ENCODE measurements around the gene CEP78.

The CEP78 gene

DNA sequence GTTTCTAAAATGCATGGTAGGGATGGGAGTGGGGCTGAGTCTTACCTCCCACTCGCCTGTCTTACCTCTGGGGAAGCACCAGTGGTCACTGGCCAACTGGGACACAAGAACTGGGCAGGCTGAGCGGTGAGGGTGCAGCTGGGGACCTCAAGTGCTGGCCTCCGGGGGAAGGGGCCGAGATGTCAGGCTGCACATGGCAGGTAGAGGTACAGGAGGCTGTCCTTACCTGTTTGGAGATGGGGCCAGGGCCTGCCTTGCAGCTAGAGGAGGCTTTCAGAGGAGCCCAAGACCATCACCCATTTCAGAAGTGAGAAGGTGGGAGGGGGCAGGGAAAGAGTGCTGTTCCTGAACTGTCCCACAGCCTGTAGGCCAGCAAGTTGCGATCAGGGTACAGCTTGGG is 75.2 kb downstream of the CEP78 start:
- no peak for DNase-seq (ENCODE audit: low read depth)

DNA sequence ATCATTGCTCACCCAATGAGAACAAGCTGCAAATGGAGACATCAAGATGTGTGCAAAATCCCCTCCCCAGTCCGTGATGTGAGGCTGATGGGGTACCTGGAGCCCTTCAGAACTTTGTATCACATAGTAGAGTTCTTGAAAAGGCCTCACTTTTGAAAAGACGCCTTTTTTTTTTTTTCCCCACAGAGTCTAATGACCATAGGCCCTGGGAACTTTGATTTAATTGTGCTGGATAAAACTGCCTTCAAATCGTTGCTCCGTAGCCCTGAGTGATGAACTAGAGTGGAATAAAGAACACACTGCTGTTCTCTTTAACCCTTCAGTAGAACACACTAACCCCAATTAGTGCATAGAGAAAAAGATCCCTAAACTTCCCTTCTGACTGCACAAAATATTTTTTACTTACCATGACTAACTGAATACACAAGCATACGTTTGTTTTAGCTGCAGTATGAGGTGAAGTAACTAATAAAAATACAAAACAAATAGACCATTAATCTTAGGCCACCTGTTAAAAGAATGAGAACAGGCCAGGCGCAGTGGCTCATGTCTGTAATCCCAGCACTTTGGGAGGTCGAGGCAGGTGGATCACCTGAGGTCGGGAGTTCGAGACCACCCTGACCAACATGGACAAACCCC is 76.1 kb downstream of the CEP78 start:
- DNase-seq (ENCODE audit: low read depth), result no peak

DNA sequence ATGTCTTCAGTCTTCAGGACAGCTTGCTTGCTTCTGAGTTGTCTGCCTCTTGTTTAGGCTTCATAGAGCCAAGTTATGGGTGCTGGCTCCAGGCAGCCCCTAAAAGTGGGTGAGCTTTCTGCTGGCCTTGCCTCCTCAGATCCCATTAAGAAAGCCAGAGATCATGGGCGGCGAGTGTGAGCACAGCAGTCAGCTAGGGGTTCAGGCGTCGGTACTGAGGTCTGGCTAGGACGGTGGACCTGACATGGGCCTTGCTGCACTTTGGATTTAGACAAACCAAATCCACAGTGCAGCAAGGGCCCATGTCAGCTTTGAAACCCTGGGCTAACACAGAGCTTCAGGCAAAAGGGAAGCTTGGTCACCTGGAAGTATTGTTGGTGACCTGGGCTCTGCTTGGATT is 78.7 kb downstream of the CEP78 start:
- no peak for DNase-seq (ENCODE audit: low read depth)

DNA sequence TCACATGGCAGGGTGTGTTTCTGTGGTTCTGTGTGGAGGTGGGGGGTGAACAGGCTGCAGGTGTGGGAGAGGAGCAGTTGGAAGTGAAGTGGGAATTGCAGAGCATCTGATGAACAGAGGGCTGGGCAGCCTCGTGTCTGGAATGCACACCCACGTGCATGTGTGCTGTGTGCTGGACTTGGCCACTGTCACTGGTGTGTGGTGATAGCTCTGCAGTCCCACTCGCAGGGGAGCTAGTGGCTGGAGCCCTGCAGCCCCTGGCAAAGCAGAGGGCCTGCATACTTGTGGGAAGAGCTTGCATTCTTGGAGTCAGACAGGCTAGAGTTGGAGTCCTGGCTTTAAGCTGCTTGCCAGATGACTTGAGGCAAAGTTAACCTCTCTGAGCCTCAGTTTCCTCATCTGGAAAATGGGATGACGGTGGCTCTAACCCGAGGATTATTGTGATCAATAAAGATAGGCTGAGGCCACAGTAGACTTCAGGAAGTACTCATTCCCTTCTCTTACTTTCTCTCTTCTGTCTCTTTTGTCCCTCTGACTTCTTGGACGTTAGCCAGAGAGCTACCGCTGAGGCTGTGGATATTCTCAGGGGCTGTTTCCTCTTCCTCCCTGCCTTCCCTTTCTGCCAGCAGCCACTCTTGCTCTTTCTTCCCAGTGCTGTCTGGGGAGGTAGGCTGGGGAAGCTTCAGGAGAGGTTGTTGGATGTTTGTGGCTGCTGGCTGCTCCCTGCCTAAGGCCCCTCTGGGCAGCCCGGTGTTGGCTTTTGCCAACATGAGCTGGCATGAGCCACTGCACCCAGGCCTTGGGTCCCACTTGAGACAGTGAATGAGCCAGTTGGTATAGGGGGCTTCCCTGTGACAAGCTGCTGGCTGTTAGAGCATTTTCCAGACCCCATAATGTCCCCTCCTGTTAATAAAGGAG is 79.3 kb downstream of the CEP78 start:
- DNase-seq (ENCODE audit: low read depth), result peak; percentile 44

DNA sequence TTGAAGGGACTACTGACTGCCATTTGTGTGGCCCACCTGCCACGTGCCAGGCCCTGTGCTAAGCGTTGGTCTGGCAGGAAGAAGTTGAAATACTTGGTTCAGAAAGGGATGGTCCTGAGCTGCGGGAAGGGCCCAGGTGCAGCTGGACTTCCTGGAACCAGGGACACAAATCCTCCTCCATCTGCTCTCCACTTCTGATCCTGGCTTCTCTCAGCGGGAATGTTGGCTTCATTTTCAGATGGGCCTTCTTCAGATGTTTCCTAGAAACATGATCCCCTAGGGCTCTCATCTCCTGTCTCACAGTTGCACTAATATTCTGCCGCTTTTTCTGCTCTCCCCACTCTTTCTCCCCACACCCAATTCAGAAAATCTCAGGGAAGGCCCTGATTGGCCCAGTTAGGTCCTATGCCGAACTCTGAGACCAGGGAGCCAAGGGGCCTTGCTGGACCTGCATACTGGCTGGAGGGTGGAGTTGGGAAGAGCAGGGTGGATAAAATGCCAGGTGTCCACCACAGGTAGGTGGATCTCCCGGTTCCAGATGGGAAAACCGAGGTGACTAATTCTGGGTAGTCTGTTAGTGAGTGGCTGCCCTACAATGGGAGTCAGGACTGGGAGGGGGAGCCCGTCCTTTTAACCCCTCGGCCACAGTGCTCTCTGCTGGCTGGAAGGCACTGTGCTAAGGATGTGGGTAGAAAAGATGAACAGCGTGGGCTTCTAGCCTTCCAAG is 80.5 kb downstream of the CEP78 start:
- DNase-seq (ENCODE audit: low read depth), result no peak

DNA sequence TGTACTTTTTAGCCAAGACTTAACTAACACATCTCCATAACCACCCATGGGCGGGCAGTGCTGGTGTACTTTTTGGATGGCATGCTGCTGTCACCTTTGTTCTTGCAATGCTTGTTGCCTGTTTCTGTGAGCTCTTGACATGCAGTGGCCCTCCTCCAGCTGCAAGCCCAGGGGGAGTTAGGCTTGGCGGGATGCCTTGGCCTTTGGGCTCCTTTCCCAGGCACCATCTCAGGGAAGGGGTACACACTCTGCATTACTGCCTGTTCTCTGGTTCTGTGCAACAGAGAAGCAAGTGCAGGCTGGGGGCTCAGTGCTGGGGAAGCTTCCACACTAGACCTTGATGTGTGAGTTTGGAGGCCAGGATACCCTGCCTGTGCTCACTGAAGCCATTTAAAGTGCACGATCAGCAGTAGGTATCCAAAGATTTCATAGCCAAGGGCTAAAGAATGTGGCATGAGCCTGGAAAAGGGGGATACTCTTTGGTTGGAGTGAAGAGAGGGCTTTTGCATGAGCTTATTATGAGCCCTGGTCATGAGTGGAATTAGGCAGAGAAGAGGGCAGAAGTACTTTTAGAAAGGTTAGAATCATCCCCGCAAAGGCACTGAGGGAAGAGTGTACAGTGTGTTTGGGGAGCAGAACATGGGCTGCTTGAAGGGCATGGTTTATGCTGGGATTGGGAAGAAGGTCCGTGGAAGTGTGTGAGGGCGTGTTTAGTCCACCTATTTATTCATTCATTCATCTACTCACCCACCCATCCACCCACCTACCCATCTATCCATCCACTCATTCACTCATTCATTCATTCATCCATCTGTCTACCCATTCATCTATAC is 83.5 kb downstream of the CEP78 start:
- DNase-seq (ENCODE audit: low read depth), result no peak

DNA sequence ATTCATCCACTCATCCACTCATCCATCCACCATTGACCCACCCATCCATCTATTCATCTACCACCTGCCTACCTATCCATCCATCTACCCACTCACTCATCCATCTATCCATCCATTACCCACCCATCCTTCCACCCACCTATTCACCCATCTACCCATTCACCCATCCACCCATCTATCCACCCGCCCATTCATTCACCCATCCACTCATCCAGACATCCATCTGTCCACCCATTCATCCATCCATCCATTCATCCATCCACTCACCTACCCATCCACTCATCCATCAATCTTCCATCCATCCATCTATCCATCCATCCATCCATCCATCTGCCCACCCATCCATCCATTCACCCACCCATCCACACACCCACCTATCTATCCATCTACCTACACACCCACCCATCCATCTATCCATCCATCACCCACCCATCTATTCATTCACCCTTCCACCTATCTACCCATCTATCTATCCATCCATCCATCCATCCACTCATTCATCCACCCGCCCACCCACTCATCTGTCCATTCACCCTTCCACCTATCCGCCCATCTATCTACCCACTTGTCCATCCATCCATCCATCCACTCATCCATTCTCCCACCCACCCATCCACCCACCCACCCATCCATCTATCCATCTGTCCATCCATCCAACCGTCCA is 84.3 kb downstream of the CEP78 start:
- DNase-seq (ENCODE audit: low read depth), result no peak

DNA sequence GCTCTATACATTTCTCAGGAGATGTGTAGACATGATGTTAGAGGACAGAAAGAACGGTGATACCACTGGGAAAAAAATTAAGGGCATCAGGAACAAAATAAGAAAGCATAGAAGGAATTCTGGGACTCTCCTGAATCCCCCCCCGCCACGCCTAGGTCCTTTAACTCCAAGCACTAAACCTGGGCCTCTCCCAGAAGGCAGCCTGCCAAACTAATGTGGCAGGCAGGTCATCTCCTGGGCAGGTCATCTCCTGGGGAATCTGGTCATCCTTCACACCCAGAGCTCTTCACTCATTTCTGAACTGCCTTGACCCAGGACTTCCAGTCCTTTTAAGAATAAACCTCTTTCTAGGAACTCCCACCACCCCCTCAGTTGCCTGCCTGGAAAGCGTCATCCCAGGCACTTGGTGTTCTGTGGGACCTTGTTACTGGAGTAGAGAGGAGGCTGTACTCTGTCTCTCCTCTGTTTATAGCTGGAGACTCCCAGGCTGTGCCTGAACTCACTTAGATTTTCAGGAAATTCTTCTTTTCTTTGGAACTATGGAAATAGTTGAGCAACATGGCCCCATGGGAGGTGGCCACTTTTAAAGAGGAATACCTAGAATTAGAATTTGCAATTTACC is 85.1 kb downstream of the CEP78 start:
- DNase-seq (ENCODE audit: low read depth), result no peak

DNA sequence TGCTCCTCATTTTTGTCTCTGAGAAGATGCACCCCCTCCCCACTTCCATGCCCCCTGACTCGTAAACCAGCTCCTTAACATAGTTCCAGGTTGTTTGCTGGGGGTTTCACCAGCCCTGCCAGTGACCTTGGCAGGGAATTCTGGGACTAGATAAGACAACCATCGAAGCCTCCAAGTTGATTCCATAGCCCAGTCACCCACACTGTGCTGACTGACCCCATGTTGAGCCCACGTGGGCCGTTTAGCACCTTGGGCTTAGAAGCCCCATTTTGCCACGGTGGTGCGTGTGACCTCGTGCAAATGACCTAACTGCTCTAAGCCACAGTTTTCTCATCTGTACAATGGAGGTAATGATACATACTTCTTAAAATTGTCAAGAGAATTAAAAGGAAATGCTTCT is 85.6 kb downstream of the CEP78 start:
- DNase-seq (ENCODE audit: low read depth), result no peak

DNA sequence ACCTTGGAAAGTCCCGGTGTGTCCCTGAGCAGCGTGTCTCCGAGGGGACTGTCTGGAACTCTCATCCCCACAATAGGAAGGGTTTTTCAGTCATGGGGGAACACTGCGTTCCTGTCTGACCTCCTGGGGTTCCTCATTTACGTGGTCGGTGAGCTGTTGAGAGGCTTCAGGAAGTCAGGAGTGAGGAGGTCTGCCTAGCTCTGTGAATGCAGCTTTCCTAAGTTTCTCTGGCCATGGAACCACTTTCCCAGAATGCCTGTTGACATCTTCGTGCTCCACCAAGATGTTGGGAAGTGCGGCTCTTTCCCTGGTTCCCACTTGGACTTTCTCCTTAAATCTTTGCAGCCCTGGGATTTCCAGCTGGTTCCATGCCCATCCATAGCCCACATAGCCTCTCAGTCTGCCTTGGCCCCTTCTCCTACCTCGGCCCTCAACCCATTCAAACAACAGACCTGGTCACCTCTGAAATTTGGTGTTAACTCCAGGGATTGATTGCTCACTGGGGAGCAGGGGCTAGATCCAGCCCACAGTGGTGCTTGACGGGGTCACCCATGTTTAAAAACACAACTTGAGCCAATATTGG is 88.3 kb downstream of the CEP78 start:
- no peak for DNase-seq (ENCODE audit: low read depth)

DNA sequence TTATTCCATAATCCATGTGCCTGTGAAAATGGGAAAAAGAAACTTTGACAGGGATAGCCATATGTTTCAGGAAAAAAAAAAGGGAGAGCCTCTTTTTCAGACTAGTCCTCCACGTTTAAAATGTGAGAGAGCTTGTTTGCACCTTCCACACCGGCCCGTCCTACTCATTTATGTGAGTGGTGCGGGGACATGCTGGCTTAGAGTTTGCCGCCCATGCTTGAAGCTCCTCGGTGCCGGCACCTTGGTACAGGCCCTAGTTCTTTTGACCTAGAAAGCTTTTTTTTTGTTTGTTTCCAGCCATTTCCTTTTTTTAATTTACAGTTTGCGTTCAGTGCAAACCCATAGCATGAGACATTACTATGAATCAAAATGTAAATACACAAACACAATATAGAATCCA is 88.8 kb downstream of the CEP78 start:
- no peak for DNase-seq (ENCODE audit: low read depth)

DNA sequence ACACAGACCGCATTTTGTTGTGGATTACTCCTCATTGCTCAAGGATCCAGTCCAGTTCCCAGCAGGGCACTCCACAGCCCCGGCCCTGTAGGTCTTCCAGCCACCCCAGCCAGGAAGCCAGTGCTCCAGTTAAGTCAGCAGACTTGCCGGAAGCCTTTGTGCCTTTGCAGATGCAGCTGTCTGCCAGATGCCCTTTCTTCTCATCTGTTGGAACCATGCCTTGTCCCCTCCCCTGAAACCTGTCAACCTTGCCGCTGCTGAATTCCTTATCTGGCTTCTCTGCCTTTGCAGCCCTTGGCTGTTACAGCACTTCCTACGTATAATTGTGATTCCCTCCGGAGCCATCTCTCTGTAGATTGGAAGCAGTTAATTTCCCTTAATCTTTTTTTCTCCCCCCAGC is 89.5 kb downstream of the CEP78 start:
- peak; percentile 62 for DNase-seq (ENCODE audit: low read depth)

DNA sequence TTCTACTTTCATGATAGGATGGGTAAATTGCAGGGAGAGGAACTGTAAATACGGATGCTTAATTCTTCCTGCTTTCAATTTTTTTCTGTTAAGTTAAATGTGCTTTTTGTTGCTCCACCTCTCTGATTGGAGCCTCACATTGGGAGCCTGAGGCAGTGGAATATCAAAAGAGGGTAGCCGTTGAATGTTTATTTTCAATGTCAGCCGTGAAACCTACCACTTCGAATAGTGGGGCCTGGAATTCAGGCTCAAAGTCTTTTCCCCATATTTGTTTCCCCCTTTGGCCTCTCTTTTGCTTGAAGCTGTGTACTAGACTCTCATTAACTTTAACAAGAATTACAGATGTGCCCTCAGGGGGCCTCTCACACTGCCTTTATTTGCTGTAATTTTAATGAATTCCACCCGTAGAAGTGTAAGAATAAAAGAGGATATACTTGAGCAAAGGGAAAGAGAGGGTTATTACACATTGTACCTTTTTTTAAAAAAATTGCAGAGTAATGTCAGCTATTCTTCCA is 90.0 kb downstream of the CEP78 start:
- DNase-seq (ENCODE audit: low read depth), result no peak

DNA sequence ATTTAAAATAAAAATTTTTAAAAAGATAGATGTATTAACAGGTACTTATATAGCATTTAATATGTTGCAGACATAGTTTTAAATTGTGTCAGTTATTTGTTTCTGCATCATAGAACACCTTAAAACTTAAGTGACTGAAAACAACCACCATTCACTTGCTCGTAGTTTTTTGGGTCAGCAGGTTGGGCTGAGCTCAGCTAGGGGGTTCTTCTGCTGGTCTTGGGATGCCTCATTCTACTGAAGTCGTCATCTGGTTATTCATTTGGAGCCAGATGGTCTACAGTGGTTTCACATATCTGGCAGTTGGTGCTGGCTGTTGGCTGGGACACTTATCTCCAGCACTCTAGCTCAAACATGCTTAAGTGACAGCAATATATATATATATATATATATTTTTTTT is 90.7 kb downstream of the CEP78 start:
- no peak for DNase-seq (ENCODE audit: low read depth)

Measured in GM04504 (cell line).